ENCODE measurements around the gene WEE2.

DNA sequence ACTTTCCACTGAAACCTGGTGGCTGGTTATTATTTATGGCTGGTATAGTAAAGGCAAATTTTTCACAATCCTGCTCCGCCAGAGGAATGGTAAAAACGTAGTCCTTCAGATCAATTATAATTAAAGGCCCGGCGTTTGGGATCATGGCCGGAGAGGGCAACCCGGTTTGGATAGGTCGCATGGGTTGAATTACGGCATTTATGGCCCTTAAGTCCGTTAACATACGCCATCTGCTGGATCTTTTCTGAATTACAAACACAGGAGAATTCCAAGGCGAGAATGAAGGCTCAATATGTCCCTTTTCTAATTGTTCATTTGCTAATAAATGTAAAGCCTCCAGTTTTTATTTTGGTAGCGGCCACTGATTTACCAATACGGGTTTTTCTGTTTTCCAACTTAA, 44.5 kb downstream of the WEE2 start:
- TF ChIP-seq, protein P1, sequence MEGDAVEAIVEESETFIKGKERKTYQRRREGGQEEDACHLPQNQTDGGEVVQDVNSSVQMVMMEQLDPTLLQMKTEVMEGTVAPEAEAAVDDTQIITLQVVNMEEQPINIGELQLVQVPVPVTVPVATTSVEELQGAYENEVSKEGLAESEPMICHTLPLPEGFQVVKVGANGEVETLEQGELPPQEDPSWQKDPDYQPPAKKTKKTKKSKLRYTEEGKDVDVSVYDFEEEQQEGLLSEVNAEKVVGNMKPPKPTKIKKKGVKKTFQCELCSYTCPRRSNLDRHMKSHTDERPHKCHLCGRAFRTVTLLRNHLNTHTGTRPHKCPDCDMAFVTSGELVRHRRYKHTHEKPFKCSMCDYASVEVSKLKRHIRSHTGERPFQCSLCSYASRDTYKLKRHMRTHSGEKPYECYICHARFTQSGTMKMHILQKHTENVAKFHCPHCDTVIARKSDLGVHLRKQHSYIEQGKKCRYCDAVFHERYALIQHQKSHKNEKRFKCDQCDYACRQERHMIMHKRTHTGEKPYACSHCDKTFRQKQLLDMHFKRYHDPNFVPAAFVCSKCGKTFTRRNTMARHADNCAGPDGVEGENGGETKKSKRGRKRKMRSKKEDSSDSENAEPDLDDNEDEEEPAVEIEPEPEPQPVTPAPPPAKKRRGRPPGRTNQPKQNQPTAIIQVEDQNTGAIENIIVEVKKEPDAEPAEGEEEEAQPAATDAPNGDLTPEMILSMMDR (IDR thresholded peaks at IDR 0.05; ENCODE audit: insufficient read depth, low read length, poor library complexity, severe bottlenecking) = peak; percentile 14
- no peak for TF ChIP-seq EZH2phosphoT487 (conservative IDR thresholded peaks at IDR 0.05; ENCODE audit: low read length)
